Endometrium (tissue), 2 donors: ENCODE results near the gene PDGFB.

ENCODE experiments used
- FAIRE-seq: peaks from 2 replicates; lab custom pipeline; 2012; peaks lifted over from hg19 to GRCh38; lab: Jason Lieb, UNC
- donor health status: control.
- donor health status: control.

Gene PDGFB

GRCh38 chr22:39244496-39245129 lies at the start of gene PDGFB:
Gene PDGFB, minus strand, starts transcription at chr22:39244982. Its CDS starts 1,019 bp downstream, at chr22:39243963.
- FAIRE-seq: no peak

DNA sequence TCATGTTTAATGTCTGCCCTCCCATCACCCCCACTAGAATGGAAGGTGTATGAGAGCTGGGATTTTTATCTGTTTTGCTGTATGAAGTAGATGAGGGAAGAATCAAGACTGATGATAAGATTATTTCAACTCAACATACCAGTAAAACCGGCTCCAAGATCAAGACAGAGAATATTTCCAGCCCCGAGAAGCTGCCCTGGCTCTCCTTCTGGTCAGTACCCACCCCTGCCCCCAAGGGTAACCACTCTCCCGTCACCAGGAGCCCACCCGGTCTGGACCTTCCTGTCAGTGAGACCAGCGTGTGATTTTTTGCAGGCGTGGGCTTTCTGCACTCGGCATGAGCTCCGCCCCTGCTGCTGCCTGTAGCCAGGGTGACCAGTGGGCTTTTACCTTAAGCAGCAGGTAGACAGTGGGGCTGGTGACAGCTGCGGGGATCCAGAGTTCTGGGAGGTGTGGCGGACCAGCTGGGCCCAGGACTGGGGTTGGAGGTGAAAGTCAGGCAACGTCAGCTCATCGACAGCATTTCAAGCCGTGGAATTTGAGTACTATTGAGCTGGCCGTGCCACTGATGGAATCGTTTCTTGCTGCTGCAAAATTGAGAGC lies 49.1 kb upstream of the PDGFB start:
- no peak for FAIRE-seq

DNA sequence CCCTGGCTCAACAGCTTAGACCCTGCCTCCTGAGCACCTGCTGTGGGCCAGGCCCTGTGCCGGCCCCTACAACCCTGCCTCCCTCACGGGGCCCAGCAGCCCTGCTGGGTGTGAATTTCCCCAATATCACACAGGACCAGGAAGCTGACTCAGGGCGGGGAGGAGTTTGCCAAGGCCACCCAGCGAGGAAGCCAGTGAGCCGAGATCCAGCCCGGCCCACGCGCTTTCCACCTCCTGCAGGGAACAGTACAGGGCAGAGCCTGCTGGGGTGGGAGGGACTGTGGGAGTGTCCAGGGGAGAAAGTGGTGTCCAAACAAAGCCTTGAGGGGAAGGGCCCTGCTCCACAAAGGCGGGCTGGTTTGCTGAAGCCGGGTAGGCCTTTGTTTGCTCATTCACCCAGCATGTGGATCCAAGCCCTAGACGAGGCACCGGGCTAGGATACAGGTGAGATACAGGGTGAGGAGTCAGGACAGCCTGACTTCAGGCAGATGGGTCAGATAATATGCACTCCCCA lies 47.8 kb upstream of the PDGFB start:
- peak; percentile 82 for FAIRE-seq

DNA sequence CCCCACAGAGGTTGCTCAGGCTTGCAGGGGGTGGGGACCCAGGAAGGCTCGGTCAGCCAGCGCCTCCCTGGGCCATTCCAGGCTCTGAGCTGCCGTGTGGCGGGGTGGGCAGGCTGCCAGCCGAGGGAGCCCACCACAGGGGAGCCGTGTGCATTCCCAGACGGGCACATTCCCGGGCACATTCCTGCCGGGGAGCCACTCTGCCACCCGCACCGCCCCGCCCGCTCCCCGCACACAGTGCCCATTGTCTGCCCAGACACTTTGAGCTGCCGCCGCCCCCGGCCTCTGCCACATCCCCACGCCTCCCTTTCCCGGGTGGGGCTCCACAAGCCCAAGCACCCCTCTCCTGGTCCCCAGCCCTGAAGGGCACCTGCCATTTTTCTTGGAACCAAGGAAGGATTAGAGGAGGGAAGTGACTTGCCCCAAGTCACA lies 47.3 kb upstream of the PDGFB start:
- FAIRE-seq: no peak

GRCh38 chr22:39291523-39291922 lies 46.7 kb upstream of the PDGFB start:
- no peak for FAIRE-seq

DNA sequence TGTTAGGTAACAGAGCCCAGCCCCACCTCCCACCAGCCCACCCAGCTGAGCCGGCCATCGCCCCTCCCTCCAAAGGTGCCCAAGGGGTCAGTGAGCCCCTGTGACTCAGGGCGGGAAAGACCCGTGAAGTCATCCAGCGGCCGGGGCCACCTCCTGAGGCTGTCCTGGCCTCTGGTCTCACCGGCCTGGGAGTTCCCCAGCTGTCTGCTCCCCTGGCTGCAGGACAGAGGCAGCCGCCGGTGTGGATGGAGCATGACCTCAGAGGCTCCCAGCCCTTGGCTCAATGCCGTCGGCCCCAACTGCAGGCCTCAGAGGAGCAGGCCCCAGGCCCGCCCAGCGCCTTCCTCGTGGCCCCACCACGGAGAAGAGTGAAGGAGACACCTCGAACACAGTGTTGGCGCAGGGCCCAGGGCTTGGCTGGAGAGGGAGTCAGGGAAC lies 46.0 kb upstream of the PDGFB start:
- FAIRE-seq: no peak

GRCh38 chr22:39289975-39290720 lies 45.4 kb upstream of the PDGFB start:
- FAIRE-seq: no peak

- no peak for FAIRE-seq
Observed at GRCh38 chr22:39289533-39289932, 44.8 kb upstream of the PDGFB start.

GRCh38 chr22:39288135-39288898 lies 43.5 kb upstream of the PDGFB start:
- no peak for FAIRE-seq

- no peak for FAIRE-seq
Observed at GRCh38 chr22:39287076-39287725, 42.4 kb upstream of the PDGFB start.

DNA sequence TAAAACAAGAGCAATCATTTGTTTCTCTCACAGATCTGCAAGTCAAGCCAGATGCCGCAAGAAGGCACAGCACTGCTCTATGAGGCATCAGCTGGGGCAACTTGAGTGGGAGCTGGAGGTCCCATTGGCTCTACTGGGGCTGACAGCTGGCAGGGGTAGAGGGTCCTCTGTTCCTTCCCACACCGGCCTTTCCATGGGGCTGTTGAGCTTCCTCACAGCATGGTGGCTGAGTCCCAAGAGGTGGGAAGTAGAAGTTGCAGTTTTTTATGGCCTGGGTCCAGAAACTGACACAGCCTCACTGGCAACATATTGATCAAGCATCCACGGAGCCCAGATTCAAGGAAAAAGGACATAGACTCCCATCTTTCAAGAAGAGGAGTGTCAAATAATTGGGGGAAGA lies 40.2 kb upstream of the PDGFB start:
- FAIRE-seq: no peak

- FAIRE-seq: no peak
Observed at GRCh38 chr22:39284142-39284980, 39.6 kb upstream of the PDGFB start.

- no peak for FAIRE-seq
Observed at GRCh38 chr22:39283322-39284141, 38.8 kb upstream of the PDGFB start.

- FAIRE-seq: no peak
Observed at GRCh38 chr22:39282645-39283321, 38.0 kb upstream of the PDGFB start.

GRCh38 chr22:39281126-39281525 lies 36.3 kb upstream of the PDGFB start:
- FAIRE-seq: no peak

- no peak for FAIRE-seq
Observed at GRCh38 chr22:39280250-39280649, 35.5 kb upstream of the PDGFB start.

DNA sequence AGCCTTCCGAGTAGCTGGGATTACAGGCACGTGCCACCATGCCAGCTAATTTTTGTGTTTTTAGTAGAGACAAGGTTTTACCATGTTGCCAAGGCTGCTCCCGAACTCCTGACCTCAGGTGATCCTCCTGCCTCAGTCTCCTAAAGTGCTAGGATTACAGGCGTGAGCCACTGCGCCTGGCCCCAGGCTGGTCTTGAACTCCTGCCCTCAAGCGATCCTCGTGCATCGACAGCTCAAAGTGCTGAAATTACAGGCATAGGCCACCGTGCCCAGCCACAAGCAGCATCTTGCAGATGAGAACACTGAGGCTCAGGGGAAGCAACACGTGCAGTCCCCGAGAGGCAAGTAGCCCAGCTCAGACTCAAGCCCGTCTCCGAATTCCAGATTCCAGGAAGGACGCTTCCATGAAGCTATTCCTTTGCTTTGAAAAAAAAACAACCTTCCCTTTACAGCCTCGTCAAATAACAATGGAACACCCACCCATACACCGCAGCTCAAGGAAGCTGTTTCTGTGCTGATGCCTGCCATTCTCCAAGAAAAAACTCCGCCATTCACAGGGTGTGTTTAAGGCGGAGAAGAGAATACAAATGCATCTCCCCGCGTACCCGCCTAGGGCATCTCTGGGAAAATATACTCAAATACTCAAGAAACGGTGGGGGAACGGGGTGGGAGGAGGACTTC lies 34.5 kb upstream of the PDGFB start:
- no peak for FAIRE-seq

- FAIRE-seq: no peak
Observed at GRCh38 chr22:39278040-39278439, 33.3 kb upstream of the PDGFB start.

DNA sequence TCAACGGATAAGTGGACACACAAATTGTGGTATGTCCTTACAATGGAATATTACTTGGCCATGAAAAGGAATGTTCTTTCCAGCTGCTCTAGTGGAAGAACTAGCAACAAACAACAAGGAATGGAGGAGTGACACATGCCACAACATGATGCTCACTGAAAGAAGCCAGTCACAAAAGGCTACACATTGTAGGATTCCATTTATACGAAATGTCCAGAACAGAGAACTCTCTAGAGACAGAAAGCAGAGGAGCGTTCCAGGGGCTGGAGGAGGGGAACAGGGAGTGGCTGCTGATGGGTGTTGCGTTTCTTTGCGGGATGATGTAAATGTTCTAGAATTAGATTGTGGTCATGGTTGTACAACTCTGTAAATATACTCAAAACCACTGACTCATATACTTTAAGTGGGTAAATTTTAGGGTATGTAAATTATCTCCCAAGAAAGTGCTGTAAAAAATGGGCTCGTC lies 32.4 kb upstream of the PDGFB start:
- no peak for FAIRE-seq
